Activated CD4-positive, alpha-beta T cell treated with anti-CD3 and anti-CD28 coated beads for 1 hour (primary cell): Measurements from ENCODE around the gene DNAAF8.
A peak's percentile ranks its signal among the peaks of the same experiment; 100 is the strongest.

Experiments
- DNase-seq: peaks from one replicate; pipeline ENCODE4 v3.0.0-alpha.2; 2020

The DNAAF8 gene

DNA sequence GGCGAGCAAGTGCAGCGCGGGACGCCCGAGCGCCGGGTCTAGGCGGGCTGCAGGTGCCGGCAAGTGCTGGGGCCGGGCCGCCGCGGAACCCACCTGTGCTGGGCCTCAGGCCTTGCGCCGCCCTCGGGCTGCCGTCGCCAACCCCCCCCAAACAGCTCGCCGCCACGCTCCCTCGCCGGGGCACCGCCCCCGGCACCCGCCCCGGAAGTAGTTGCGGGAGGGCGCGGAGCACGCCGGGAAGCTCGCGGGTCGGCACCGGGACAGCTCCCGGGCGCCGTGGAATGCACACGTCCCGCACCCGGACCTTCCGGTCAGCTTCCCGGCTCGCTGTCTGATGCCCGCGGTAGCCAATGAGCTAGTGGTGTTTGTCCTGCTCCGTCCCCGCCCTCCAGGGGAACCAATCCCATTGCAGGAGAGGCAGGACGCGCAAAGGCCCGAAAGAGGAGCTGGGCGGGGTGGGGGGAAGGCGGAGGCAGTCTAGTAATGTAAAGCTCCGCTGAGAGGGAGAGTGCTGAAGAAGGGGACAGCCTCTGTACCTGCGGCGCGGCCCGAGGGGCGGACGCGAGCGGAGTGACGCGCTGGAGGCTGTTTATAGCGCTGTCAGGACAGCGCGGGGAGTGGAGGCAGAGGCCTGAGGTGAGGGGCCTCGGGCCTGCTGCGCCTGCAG lies at the start of gene DNAAF8, which contains the start of gene ANKS3:
TSS of gene DNAAF8 (plus strand) at position 475 of the 667 bp plus-strand sequence. CDS start 1,978 bp downstream, outside the sequence.
TSS of gene ANKS3 (minus strand) at position 209 of the 667 bp plus-strand sequence. CDS start 4,122 bp downstream, outside the sequence.
- peak; percentile 67 for DNase-seq

DNA sequence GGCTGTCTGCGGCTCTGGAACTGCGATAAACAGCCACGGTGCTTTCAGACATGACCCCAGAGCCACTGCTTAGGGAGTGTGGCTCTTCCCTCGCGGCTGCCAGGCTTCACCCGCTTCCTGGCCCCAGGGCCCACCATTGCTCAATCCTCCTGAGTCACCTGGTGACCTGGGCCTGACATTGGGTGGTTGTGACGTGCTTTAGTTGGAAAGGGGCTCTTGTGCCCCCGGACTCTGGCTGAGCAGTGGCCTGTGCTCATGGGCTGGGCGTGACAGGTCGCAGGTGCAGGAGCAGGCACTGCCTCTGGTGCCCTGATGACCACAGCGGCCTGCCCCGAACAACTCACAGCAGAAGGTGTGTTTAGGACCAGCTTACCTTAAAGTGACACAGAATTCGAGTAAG lies 49.6 kb upstream of the DNAAF8 start:
- no peak for DNase-seq

DNA sequence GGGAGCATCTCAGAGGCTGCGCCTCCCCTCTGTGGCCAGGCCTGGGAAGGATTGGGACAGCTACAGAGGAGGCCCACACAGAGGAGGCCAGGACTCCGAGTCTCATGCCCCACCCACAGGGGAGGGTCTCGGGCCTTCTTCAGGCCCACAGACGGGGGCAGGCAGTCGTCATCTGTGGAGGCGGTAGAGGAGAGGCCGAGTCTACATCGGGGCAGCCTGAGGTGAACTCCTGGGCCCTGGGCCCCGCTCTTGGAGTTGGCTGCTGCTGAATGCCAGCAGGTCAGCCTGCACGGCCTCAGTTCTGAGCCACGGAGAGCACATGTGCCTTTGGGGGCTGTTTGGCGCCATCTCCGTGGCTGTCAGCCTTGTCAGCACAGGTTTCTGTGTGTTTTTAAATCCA lies 49.0 kb upstream of the DNAAF8 start:
- DNase-seq: no peak

DNA sequence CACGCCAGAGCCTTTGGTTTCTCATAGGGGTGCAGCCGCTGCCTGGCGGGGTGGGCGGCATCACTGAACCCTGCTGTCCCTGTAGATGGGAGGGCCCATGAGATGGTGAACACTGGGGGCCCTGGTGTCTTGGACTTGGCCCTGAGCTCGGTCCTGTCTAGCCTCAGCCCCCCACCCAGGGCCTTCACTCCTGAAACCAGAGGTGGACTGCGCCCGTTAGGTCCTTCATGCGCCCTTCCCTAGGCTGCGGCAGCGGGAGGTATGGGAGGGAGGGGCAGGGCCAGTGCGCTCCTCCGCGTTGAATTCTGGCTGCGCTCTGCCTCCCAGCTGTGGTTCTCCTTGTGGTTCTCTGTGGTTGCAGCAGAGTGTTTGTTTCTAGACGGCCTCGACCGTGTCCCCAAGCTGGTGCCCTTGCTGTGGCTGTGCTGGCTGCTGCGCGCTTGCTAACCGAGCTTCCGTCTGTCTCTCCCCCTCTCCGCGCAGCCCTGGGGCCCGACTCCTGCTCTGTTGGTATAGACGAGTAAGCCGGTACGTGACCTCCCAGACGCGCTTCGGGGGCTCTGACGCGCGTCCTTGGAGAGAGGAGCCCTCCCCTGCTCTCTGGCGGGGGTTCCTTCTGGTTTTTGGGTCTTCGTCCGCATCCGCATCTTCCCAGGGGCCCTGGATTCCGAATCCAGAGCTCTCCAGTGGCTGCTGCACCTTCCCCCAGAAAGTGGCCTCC lies 48.4 kb upstream of the DNAAF8 start:
- DNase-seq: no peak

DNA sequence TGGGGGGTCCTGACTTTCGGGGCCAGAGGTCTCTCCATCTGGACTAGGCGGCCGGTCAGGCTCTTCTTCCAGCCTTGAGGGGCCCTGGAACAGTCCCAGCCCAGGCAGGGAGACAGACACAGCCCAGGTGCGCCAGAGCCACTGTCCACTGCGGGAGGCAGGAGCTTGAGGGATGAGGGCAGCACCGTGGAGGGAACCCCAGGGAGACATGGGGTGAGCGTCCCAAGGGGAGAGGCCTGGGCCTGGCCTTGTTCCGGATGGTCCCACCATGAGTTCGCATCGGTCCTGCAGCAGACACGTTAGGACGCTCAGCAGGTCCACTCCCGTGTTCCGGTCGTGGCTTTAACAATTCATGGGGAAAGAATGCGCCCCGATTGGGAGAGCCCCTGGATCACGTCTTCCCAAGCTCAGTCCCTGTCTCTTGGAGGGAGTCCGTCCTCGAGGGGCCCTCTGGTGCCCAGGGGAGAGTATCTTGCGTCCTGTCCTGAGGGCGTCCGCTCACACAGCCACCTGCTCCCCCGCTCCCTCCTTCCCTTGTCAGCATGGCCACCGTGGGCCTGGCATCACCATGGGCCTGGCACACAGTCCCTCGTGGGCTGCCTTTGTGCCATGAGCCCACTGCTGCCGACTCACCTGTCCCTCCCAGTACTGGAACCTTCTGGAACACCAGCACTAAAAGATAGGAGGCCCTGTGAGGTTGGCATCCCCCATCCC lies 47.7 kb upstream of the DNAAF8 start:
- DNase-seq: no peak

DNA sequence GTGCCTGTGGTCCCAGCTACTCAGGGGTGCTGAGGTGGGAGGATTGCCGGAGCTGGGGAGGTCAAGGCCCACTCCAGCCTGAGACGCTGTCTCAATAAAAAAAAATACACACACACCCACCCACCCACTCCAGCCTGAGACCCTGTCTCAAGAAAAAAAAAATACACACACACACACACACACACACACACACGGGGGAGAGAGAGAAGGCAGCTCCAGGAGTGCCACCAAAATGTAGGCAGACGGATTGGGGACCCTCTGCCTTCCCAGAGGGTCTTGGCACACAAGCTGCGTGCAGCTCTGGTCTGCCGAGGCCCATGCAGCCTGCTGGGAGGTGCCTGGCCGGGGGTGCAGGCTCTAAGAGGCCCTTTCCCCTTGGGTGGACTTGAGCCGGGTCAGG lies 46.9 kb upstream of the DNAAF8 start:
- DNase-seq: no peak

DNA sequence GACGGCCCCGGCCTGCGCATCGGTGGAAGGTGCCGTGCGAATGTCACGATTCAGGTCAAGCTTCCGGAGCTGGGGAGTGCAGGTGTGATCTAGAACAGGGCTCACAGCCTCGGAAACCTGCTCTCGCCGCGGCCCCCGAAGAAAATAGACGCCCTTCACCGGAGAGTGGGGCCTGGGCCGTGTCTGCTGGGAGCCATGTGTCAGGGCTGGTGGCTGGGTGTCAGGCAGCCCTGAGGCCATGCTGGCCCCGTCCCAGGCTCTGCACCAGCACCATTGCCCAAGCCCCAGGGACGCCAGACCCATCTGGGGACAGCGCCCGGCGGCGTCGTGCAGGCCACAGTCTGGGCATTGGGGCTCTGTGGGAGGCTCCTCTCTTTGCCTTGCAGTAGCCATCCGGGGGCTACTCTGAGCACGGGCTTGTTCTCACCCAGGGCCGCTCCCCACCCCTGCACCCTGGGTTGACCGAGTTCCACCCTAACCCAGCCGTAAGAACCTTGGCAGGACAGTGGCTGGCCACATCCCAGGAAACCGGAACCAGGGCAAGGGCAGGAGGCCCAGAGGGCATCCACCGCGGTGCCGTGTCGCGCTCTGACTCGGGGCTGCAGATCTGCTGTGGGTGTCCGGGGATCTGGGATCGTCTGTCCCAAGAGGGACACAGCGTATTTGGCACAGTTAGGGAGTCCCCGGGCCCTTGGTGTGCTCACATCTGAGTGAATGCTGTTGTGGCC lies 46.2 kb upstream of the DNAAF8 start:
- no peak for DNase-seq

DNA sequence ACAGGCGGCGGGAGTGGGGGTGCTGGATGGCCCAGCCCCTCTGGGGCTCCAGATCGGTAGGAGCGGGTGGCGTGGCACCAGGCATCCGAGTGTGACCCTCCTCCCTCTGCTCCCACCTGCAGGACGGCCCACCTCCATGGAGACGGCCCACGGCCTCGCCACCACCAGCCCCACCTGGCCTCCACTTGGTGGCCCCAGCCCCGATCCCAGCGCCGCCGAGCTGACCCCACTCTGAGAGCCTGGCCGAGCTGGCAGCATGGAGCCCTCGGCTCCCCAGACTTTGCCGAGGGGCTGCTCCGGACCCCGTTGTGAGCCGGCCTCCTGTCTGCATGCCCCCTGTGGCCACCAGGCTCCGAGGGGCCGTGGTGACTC lies 45.7 kb upstream of the DNAAF8 start:
- DNase-seq: no peak

DNA sequence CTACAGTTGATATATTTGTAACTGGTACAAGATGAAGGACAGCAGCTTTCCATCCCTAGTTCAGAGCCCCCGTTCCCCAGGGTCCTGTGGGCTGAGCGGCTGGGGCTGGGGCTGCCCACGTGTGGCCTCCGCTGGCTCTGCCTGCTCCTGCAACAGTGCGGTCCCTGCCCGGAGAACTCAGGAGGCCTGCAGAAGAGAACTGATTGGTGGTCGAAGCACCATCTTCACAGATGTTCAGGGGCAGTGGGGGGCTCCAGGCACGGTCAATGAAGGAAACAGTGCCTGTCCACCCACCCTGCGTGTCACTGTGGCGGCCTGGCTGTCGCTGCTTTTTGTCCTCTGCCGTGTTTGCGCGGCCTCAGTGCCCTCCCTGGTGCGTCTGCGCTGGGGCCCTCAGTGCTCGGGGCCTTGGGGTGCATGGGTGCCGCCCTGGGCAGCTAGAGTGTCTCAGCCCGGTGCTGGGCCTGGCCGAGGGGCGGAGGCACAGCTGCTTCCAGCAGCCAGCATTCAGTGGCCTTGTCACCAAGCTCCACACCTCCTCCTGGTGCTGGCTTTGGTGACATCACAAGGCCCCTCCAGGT lies 45.2 kb upstream of the DNAAF8 start:
- DNase-seq: no peak

DNA sequence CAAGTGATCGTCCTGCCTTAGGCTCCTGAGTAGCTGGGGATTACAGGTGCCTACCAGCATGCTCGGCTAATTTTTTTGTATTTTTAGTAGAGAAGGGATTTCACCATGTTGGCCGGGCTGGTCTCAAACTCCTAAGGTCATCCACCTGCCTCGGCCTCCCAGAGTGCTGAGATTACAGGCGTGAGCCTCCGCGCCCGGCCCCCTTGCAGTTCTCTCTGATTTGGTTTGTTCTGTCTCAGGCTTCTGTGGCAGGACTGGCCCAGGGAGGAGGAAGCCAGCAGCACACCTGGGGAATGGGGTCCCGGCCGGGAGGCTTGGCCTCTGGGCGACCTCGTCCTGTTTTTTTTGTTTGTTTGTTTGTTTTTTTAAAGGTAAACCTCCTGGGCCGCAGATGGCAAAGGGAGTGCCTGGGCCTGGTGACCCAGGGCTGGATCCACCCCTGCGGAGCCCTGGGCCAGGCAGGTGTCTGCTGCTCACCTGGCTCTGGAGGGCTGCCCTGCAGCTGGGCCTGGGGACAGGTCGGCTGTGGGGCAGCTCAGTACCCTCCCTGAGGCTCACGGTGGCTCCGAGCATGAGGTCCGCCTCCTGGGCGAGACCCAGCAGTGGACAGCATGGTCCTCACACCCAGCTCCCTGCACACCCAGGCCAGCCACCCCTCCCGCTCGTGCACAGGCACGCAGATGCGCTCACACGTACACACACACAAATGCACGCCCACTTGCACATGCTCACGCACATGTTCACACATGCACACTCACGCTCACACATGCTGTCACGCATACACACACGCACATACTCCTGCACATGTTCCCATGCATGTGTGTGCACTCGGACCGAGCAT lies 44.3 kb upstream of the DNAAF8 start:
- no peak for DNase-seq

DNA sequence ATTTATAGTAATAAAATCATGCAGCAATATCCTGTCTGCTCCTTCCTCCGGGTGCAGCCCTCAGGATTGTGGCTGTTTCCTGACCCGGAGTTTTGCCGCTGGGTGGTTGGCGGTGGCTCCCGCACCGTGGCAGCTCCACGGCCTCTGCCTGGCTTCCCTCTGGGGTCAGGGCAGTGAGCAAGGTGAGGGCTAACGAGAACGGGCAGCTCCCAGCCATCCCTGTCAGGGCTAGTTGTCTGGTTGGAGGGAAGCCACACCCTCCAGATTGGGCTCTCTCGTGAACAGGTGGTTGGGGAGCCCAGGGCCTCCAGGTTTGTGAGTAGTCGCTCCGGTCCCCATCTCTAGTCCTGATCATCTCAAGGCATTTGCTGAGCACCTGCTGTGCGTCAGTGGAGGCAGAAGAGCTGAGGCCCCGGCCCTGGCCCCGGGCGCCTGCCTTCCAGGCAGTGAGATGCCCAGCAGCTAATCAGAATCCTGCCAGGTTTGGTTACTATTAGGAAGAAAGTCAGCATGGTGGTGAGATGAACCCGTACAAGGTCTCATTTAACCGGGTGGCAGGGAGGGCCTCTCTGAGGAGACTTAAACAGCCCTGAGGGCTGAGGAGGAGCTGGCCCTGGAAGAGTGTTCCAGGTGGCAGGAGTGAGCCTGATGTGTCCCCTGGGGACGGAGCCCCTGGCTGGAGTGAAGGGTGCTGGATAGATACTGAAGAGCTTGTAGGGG lies 43.2 kb upstream of the DNAAF8 start:
- no peak for DNase-seq

DNA sequence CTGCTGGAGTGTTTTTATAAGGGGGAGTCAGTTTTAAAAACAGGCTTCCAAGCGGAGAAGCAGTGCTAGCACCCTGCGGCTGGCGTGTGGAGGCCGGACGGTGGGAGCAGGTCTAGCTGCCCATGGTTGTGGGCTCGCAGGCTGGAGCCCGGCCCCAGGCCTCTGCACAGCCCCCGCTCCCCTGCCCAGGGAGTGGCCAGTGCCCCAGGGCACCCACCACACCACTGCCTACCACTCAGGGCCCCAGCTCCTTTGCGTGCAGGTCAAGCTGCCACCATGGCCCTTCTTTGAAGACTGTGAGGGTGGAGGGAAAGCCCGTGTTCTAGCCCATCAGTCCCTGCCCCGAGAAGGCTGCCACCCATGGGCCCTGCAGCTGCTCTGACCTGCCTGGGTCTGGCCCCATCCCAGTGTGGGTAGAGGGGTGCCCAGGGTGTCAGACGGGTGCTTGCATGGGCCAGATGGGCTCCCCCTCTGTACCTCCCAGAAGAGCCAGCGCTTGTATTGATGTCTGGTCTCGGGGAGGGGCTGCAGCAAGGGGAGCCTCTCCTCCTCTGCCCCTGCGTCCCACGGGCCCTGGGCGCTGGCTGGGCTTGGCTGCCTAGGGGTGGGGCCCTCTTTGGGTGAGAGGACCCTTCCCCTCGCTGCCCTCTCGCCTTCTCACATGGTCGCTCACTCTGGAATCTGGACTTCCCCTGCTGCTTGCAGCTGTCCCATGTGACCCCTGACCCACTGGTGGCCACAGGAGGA lies 42.5 kb upstream of the DNAAF8 start:
- no peak for DNase-seq

DNA sequence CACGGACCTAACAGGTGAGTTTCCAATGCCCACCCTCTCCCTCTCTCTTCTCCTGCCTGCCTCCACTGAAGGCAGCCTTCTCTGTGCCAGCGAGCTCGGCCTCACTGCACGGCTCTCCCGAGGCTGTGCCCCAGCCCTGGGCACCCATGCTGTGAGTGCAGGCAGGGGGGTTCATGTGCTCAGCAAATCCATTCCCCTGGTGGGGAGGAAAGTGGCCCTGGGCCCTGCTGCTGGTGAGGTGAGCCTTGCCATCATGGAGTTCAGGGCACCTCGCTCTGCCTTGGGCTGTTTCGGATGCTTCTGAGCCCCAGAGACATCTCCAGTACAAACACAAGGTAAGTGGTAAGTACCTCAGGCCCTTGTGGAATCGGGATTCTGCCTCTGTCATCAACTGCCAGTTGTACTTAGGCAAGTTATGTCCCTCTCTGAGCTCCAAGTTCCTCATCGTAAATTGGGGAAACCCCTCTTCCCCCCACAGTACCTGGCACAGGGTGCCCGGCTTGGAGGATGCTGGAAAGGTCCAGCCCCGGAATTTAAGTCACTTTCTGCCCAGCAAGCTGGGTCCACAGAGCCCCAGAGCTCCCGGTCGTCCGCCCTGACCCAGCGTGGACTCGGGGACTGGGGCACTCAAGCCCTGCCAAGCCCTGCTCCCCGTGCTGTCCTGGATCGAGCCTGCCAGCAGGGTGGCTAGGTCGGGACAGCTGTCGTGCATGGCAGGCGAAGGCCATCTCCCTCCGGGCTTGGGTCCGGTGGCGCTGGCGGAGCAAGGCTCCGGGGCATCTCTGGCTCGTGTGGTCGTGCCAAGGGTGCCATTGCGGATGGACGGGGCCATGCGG lies 41.7 kb upstream of the DNAAF8 start:
- DNase-seq: no peak

DNA sequence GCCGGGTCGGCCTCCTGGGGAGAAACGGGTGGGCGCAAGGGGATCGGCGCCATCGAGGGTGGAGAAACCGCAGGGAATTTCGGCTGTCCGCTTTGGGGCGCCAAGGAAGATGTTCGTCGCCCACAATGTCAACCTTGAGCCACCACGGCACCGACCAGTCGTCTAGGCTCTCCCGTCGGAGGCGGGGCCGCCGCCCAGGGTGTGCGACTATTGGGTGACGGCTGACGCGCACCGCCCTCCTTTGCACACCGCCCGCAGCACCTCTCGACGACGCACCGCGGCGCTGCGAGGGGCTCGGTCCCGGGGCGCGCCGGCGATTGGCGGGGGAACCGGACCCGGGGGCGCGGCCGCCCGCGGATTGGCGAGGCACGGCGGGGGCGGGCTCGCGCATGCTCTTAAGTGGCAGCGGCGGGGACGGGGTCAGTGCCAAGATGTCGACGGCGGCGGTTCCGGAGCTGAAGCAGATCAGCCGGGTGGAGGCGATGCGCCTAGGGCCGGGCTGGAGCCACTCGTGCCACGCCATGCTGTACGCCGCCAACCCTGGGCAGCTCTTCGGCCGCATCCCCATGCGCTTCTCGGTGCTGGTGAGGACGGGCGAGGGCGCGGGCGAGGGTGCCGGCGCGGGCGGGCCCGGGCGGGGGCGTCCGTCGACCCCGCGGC lies 40.9 kb upstream of the DNAAF8 start, which contains the start of gene NUDT16L1:
TSS of gene NUDT16L1 (plus strand) at position 267 of the 660 bp plus-strand sequence. CDS start at position 432, 165 bp downstream.
- peak; percentile 96 for DNase-seq

DNA sequence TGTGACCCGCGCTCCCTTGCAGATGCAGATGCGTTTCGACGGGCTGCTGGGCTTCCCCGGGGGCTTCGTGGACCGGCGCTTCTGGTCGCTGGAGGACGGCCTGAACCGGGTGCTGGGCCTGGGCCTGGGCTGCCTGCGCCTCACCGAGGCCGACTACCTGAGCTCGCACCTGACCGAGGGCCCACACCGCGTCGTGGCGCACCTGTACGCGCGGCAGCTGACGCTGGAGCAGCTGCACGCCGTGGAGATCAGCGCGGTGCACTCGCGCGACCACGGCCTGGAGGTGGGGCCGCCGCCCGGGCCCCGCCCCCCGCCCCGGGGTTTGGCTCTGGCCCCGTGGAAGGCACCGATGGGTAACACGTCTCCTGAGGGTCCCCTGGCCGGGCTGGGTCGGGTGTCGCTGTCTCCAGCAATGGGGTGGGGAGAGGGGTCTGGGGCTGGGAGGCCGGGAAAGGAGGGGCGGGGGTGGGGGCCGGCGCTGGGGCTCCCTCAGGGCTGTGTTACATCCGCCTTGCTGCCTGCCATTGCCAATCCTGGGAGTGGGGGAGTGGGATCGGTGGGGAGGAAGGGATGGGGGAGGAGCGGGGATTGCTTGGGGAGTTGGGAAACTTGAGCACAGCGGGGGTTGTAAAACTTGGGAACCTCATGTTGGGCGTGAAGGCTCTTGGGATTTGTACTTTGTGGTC lies 40.2 kb upstream of the DNAAF8 start:
- DNase-seq: peak; percentile 29

DNA sequence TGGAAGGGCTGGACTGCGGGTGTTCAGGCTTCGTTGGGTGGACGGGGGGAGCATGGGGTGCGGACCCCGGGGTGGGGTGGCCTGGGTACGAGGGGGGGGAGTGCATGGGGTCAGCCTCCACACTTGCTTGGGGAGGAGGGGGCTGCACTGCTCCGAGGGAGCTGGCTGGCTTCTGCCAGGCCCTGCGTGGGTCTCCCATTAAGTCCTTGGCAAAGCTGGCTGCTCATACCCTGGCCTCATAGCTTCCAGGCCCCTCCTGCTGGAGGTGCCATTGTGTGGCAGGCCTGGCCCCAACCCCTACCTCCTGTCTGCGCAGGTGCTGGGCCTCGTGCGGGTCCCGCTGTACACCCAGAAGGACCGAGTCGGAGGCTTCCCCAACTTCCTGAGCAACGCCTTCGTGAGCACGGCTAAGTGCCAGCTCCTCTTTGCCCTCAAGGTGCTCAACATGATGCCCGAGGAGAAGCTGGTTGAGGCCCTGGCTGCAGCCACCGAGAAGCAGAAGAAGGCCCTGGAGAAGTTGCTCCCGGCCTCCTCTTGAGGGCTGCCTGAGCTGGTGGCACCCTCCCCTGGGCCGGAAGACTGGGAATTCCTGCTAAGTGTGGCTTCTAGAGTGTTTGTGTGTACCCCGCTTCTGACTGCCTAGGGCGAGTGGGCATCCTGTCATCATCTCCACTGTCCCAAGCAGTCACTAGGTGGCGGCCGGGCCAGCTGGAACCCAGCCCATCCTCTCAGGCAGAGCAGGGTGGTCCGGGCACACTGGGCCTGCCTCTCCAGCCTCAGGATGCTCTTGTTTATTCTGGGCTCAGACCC lies 39.5 kb upstream of the DNAAF8 start:
- no peak for DNase-seq
